GM10266 (cell line): ENCODE data around the gene TSPAN19.

Source experiments
- DNase-seq: peaks from one replicate; pipeline ENCODE4 v3.0.0; 2012; ENCODE audit errors: extremely low spot score
- TF ChIP-seq, protein P1 (sequence below): IDR thresholded peaks from 2 replicates; pipeline ENCODE4 v1.5.1; 2012; ENCODE audit warnings: mild to moderate bottlenecking, low read depth; ENCODE audit not compliant: control insufficient read depth, insufficient read depth; ENCODE audit errors: missing control alignments

TSPAN19 gene

DNA sequence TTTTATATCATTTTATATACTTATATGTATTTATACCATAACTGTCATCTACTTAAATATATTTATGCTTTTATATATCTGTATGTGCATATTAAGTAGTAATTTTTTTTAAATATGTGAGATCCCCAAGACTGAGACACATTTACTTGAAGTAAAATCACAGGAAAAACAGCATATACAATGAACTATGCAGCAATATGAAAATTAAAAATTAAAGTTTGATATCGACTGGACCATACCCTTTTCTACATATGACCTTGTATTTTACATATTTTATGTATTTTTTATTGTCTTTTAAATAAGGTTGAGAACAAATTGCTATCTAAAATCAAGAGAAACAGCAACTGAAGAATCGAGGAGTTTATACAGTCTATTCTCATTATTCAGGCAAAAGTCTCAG lies 50.0 kb downstream of the TSPAN19 start:
- TF ChIP-seq, protein P1, sequence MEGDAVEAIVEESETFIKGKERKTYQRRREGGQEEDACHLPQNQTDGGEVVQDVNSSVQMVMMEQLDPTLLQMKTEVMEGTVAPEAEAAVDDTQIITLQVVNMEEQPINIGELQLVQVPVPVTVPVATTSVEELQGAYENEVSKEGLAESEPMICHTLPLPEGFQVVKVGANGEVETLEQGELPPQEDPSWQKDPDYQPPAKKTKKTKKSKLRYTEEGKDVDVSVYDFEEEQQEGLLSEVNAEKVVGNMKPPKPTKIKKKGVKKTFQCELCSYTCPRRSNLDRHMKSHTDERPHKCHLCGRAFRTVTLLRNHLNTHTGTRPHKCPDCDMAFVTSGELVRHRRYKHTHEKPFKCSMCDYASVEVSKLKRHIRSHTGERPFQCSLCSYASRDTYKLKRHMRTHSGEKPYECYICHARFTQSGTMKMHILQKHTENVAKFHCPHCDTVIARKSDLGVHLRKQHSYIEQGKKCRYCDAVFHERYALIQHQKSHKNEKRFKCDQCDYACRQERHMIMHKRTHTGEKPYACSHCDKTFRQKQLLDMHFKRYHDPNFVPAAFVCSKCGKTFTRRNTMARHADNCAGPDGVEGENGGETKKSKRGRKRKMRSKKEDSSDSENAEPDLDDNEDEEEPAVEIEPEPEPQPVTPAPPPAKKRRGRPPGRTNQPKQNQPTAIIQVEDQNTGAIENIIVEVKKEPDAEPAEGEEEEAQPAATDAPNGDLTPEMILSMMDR = no peak
- no peak for DNase-seq

DNA sequence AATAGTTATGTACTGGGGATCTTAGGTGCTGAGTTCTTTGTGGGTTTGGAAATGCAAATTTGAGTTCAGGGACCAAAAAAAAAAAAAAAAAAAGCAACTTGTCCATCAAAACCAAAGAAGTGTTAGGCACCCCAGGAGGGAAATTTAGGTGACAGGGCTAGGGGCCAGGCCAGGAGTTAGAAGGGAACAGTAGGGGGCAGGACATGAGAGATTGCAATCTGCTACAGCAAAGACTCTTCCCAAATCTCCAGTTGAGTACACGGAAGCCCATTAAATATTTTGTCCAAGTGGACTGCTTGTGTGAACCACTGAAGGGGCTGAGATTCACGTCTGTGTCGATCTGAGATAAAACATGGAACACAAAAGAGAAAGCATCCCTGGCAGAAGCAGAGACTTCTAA lies 52.8 kb downstream of the TSPAN19 start:
- no peak for DNase-seq
- TF ChIP-seq, protein P1 = no peak

DNA sequence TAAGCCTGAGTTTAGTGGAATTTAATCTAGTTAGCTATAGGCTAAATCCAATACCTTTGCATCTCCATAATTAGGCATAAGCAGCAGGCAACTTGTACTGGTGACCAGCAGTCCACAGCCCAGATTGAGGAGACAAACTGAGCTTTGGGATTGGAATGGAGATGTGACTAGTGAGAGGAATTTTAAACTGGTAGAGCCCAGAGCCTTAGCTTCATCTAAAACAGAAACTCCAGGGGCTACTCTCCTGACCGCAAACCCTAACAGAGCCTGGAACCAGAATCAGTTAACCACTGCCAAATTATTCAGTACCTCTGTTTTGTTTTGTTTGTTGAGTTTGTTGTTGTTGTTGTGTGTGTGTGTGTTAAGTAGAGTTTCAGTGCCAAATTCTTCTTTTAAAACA lies 53.2 kb downstream of the TSPAN19 start:
- DNase-seq = no peak
- TF ChIP-seq, protein P1 = no peak

DNA sequence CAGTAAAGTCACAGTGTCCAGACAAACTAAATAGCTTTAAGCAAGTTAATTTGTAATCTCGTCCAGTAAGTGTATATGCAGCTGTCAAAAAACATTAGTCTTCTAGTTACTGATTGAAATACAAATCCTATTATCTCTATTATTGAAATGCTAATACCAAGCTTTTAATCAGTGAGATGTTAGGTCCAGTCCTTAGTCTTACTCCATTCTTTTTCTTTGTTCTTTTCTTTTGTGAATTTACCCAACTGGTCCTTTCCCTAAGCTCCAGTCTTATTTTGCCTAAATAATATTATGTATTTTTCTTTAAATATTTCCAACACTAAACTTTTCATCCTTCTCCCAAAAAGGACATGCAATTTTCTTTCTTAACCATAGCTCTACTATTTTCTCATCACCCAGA lies 57.2 kb downstream of the TSPAN19 start:
- no peak for DNase-seq
- TF ChIP-seq, protein P1 = no peak

DNA sequence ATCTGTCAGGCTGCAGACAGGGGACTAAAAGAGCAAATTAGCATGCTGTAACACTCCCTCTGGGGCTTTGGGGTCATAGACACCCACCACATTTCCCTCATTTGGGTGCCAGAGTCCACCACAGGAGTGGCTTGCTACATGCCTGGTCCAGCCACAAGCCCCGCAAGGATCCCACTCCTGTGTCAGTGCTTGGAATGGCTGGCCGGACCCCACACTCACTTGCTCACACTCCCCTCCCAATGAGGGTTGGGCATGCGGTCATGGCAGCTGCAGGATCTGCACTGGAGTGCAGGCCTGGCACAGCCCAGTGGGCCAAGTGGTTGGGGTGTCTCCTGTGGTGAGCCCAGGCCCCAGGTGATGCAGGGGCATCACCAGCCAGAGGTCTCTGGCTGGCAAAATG lies 59.9 kb downstream of the TSPAN19 start:
- TF ChIP-seq, protein P1 = no peak
- DNase-seq = no peak

DNA sequence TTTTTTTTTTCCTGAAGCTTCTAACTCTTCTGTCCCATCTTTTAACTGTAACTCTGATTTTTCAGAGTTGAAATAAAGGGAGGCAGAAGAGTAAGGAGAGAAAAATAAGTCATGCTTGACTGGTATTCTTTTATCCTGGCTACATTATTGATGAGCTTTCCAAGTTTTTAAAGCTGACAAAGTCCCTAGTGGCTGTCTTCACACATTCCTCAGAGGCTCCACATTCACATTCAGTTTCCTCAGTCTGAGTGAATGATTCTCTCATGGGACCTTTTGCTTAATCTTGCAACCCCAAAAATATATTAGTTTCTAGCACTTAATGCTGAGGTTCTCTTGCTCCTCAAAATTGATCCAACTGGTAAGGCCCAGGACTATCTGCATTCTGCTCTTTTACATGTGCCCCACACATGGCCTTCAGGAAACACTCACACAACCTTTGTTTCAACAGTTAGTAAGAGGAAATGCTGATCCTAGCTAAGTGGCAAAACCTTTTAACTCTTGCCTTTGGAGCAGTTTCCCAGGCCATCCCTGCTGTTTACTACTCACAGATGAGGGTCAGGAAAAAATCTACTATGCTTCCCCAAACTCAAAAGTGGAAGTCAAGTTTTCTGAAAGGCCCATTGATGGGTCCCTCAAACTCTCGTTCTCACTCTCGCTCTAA lies 61.8 kb downstream of the TSPAN19 start:
- DNase-seq = no peak
- TF ChIP-seq, protein P1 = no peak

DNA sequence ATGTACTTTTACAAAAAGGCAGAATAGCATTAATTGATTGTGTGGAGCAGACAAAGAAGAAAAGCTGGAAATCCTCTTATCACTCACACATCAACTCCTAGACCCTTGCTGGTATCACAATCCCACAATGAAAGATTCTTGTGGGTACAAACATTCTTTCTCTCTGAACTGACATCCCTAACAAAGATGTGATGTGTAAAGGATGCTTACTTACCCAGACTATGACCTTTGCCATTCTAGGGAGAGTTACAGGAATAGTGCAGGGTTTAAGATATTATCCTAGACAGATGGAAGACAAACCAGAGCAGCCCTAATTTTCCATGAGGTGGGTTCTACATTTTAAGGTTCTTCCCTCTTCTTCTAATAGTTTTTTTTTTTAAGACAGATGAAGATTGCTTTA lies 63.1 kb downstream of the TSPAN19 start:
- TF ChIP-seq, protein P1 = no peak
- no peak for DNase-seq
